H9 (cell line): ENCODE results near the gene PTGIR. TPM values are rescaled to one million over a fixed set of nuclear protein-coding genes. Genes with fewer than 3 reads are reported as not detected.

Source experiments
- DNase-seq: peaks from one replicate; pipeline ENCODE4 v3.0.0-alpha.2; 2017
- H2AFZ ChIP-seq: one replicate; pipeline ENCODE4 v1.6.1; 2013; ENCODE audit warnings: mild to moderate bottlenecking, low read length, control low read depth, moderate library complexity
- H2AK5ac ChIP-seq: 2 replicates; pipeline ENCODE4 v1.6.1; 2013; ENCODE audit warnings: low read length, control low read depth, mixed read lengths; ENCODE audit not compliant: insufficient read length
- H2BK120ac ChIP-seq: one replicate; pipeline ENCODE4 v1.6.1; 2013; ENCODE audit warnings: low read depth, mild to moderate bottlenecking, low read length, control low read depth, inconsistent platforms; ENCODE audit not compliant: poor library complexity, severe bottlenecking
- H2BK12ac ChIP-seq: 2 replicates; pipeline ENCODE4 v1.6.1; 2013; ENCODE audit warnings: low read length, control low read depth, mixed read lengths, low read depth; ENCODE audit not compliant: insufficient read length
- H2BK15ac ChIP-seq: 2 replicates; pipeline ENCODE4 v1.6.1; 2013; ENCODE audit warnings: low read depth, low read length, control low read depth
- H2BK20ac ChIP-seq: one replicate; pipeline ENCODE4 v1.6.1; 2013; ENCODE audit warnings: low read depth, mild to moderate bottlenecking, low read length, control low read depth, inconsistent platforms; ENCODE audit not compliant: poor library complexity, severe bottlenecking
- H2BK5ac ChIP-seq: 2 replicates; pipeline ENCODE4 v1.6.1; 2013; ENCODE audit warnings: low read length, control low read depth, mixed read lengths; ENCODE audit not compliant: insufficient read length
- H3K14ac ChIP-seq: 2 replicates; pipeline ENCODE4 v1.6.1; 2013; ENCODE audit warnings: low read length, control low read depth; ENCODE audit not compliant: insufficient read depth
- H3K18ac ChIP-seq: 2 replicates; pipeline ENCODE4 v1.6.1; 2013; ENCODE audit warnings: low read depth, mild to moderate bottlenecking, mixed read lengths, low read length, control low read depth; ENCODE audit not compliant: insufficient read length
- H3K23ac ChIP-seq: 2 replicates; pipeline ENCODE4 v1.6.1; 2013; ENCODE audit warnings: low read length, control low read depth, mixed read lengths, low read depth; ENCODE audit not compliant: insufficient read length
- H3K23me2 ChIP-seq: 2 replicates; pipeline ENCODE4 v1.6.1; 2013; ENCODE audit warnings: low read depth, mild to moderate bottlenecking, mixed read lengths, low read length, control low read depth; ENCODE audit not compliant: insufficient read length, poor library complexity, severe bottlenecking
- H3K27ac ChIP-seq: 2 replicates; pipeline ENCODE4 v1.5.1; 2013; ENCODE audit warnings: low read length, control low read depth, mixed read lengths, low read depth; ENCODE audit not compliant: insufficient read length
- H3K27me3 ChIP-seq: 2 replicates; pipeline ENCODE4 v1.6.1; 2013; ENCODE audit warnings: low read length, control low read depth, inconsistent platforms; ENCODE audit not compliant: insufficient read depth
- H3K4ac ChIP-seq: 2 replicates; pipeline ENCODE4 v1.6.1; 2013; ENCODE audit warnings: low read depth, mild to moderate bottlenecking, control low read depth, inconsistent platforms, low read length, moderate library complexity
- H3K4me1 ChIP-seq: 2 replicates; pipeline ENCODE4 v1.6.1; 2013; ENCODE audit warnings: low read length, control low read depth, inconsistent platforms; ENCODE audit not compliant: insufficient read depth
- H3K4me2 ChIP-seq: 2 replicates; pipeline ENCODE4 v1.6.1; 2013; ENCODE audit warnings: low read length, control low read depth, mixed read lengths; ENCODE audit not compliant: insufficient read length, insufficient read depth
- H3K56ac ChIP-seq: 2 replicates; pipeline ENCODE4 v1.6.1; 2013; ENCODE audit warnings: low read depth, mild to moderate bottlenecking, mixed read lengths, low read length, control low read depth; ENCODE audit not compliant: insufficient read length
- H3K79me1 ChIP-seq: 2 replicates; pipeline ENCODE4 v1.6.1; 2013; ENCODE audit warnings: low read depth, mild to moderate bottlenecking, moderate library complexity, low read length, control low read depth, inconsistent platforms; ENCODE audit not compliant: insufficient read depth, poor library complexity, severe bottlenecking
- H3K79me2 ChIP-seq: 2 replicates; pipeline ENCODE4 v1.6.1; 2013; ENCODE audit warnings: low read length, control low read depth, inconsistent platforms; ENCODE audit not compliant: insufficient read depth
- H3K9ac ChIP-seq: 2 replicates; pipeline ENCODE4 v1.6.1; 2013; ENCODE audit warnings: low read length, control low read depth, mixed read lengths; ENCODE audit not compliant: insufficient read length; ENCODE audit errors: extremely low read depth
- H3K9me3 ChIP-seq: one replicate; pipeline ENCODE4 v1.6.1; 2013; ENCODE audit warnings: low read depth, low read length, inconsistent platforms; ENCODE audit not compliant: control insufficient read depth
- H3T11ph ChIP-seq: one replicate; pipeline ENCODE4 v1.6.1; 2013; ENCODE audit warnings: mild to moderate bottlenecking, low read length, control low read depth, inconsistent platforms
- H4K20me1 ChIP-seq: one replicate; pipeline ENCODE4 v1.6.1; 2013; ENCODE audit not compliant: control insufficient read depth, insufficient read length, insufficient read depth
- H4K5ac ChIP-seq: 2 replicates; pipeline ENCODE4 v1.6.1; 2013; ENCODE audit warnings: low read depth, mild to moderate bottlenecking, mixed read lengths, low read length, control low read depth; ENCODE audit not compliant: insufficient read length
- H4K8ac ChIP-seq: replicated peaks from 2 replicates; pipeline ENCODE4 v1.6.1; 2013; ENCODE audit warnings: low read length, control low read depth, mixed read lengths, low read depth; ENCODE audit not compliant: insufficient read length
- H4K91ac ChIP-seq: 2 replicates; pipeline ENCODE4 v1.6.1; 2013; ENCODE audit warnings: low read depth, mild to moderate bottlenecking, moderate library complexity, mixed read lengths, low read length, control low read depth; ENCODE audit not compliant: insufficient read length
- H3K27ac Mint-ChIP-seq, 3 experiments: 2 replicates in 2 of 3; 3 replicates in 1 of 3; pipeline ENCODE4 v1.8.0; 2020 to 2021; ENCODE audit warnings: mixed read lengths in 3 of 3, mild to moderate bottlenecking in 1 of 3, moderate library complexity in 1 of 3
- H3K27me3 Mint-ChIP-seq: 2 replicates; pipeline ENCODE4 v1.8.0; 2021; ENCODE audit warnings: low read depth, mild to moderate bottlenecking, moderate library complexity, mixed read lengths
- H3K36me3 Mint-ChIP-seq, 3 experiments: 2 replicates in 2 of 3; 3 replicates in 1 of 3; pipeline ENCODE4 v1.8.0; 2020 to 2021; ENCODE audit warnings: low read depth in 3 of 3, mixed read lengths in 3 of 3; ENCODE audit not compliant: insufficient read depth in 1 of 3
- H3K4me1 Mint-ChIP-seq, 2 experiments: 2 replicates each; pipeline ENCODE4 v1.8.0; 2020; ENCODE audit warnings: mixed read lengths in 2 of 2
- H3K4me3 Mint-ChIP-seq, 2 experiments: 2 replicates in 1 of 2; 3 replicates in 1 of 2; pipeline ENCODE4 v1.8.0; 2020 to 2021; ENCODE audit warnings: mild to moderate bottlenecking in 2 of 2, mixed read lengths in 2 of 2, moderate library complexity in 1 of 2
- H3K9me3 Mint-ChIP-seq, 2 experiments: 2 replicates in 1 of 2; 3 replicates in 1 of 2; pipeline ENCODE4 v1.8.0; 2020; ENCODE audit warnings: mild to moderate bottlenecking in 2 of 2, mixed read lengths in 2 of 2, moderate library complexity in 1 of 2
- WGBS: extraction: QIAGEN DNeasy Blood & Tissue Kit; methylation state at CpG from one replicate; pipeline ENCODE4 v1.1.7; 2013; ENCODE audit warnings: missing lambda C conversion rate, low lambda C conversion rate, mixed read lengths; ENCODE audit not compliant: insufficient read length; ENCODE audit errors: extremely low coverage; 5-methylcytosine and 5-hydroxymethylcytosine counted together
- total RNA-seq: library from RNA; stranded (reverse); gene quantifications from 2 replicates; pipeline ENCODE4 v1.2.1, GENCODE V29; 2021
- TF ChIP-seq, protein P1 (sequence below): fragments of 200-600 bp; sonication (generic); conservative IDR thresholded peaks from 3 replicates; pipeline ENCODE4 v1.8.0; 2021; ENCODE audit warnings: antibody characterized with exemption, mild to moderate bottlenecking

The PTGIR gene
- total RNA-seq, 1 experiment from 2014 or later = not detected

DNA sequence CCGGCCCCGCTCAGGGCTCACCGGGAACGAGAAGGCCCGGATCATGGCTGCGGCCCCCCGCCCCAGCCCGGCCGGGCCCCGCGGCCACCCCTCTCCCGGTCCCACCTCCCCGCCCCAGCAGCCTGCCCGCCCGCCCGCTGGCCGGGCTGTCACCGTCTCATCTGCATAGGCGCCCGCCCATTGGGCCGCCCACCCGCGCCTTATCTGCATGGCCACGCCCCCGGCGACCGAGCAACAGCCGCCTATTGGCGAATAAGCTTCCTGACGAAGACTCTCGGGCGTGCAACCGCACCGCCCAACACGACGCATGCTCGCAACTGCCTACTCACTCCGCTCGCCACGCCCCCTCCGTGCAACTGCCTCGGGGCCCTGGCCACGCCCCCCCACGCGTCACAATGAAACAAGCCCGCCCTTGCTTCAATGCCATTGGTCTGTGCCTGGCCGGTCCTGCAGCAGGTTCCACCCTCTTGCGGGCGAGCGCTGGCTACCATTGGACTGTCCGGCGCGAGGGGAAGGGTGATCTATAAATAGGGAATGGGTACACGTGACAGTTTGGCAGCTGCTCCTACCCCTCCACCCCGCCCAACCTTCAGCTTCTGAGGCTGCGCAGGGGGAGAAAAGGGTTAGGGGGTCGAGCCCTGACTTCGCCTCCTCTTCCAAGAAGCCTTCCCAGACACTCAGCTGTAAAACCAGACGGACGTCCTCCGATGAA is 36.3 kb upstream of the PTGIR start, which contains the start of gene DACT3:
TSS of gene DACT3 (minus strand) at position 163 of the 712 bp plus-strand sequence. CDS start at position 45, 118 bp downstream.
- no peaks in the 10 kb centered on the region for H4K20me1 ChIP-seq
- Mint-ChIP-seq H3K9me3 (no peaks in the 10 kb centered on the region; a peak in 1 of 5 replicates), H3K27ac (peak within 1 kb of the TSS in 2 of 3 experiments; percentile 72 to 89; a peak in 4 of 7 replicates), H3K27me3 (peaks cover 45% of the 10 kb centered on the region), H3K36me3 (no peaks in the 10 kb centered on the region), H3K4me3 (peak within 1 kb of the TSS; percentile 48 to 83), H3K4me1 (peaks cover 19 to 22% of the 10 kb centered on the region in 2 experiments)
- H4K91ac ChIP-seq = no peak within 1 kb of the TSS
- no peak within 1 kb of the TSS for H3K18ac ChIP-seq
- H3T11ph ChIP-seq = no peak within 1 kb of the TSS
- H4K5ac ChIP-seq = no peak within 1 kb of the TSS
- no peak within 1 kb of the TSS for H3K4ac ChIP-seq
- no CpG with 5 or more reads among the region's 61 CpGs for WGBS
- H3K4me2 ChIP-seq = peak within 1 kb of the TSS; percentile 93
- no peak within 1 kb of the TSS for H3K9ac ChIP-seq
- H2BK20ac ChIP-seq = no peak within 1 kb of the TSS
- DNase-seq = peak; percentile 100
- H2BK120ac ChIP-seq = no peak within 1 kb of the TSS
- no peaks in the 10 kb centered on the region for H3K4me1 ChIP-seq
- H3K79me1 ChIP-seq = no peaks in the 10 kb centered on the region
- no peaks in the 10 kb centered on the region for H3K79me2 ChIP-seq
- no peak within 1 kb of the TSS for H2AFZ ChIP-seq
- no peaks in the 10 kb centered on the region; the same call in 1 of the 2 replicates for H3K27me3 ChIP-seq
- H3K56ac ChIP-seq = no peak within 1 kb of the TSS
- TF ChIP-seq, protein P1, sequence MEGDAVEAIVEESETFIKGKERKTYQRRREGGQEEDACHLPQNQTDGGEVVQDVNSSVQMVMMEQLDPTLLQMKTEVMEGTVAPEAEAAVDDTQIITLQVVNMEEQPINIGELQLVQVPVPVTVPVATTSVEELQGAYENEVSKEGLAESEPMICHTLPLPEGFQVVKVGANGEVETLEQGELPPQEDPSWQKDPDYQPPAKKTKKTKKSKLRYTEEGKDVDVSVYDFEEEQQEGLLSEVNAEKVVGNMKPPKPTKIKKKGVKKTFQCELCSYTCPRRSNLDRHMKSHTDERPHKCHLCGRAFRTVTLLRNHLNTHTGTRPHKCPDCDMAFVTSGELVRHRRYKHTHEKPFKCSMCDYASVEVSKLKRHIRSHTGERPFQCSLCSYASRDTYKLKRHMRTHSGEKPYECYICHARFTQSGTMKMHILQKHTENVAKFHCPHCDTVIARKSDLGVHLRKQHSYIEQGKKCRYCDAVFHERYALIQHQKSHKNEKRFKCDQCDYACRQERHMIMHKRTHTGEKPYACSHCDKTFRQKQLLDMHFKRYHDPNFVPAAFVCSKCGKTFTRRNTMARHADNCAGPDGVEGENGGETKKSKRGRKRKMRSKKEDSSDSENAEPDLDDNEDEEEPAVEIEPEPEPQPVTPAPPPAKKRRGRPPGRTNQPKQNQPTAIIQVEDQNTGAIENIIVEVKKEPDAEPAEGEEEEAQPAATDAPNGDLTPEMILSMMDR = no peak
- H2BK5ac ChIP-seq = no peak within 1 kb of the TSS
- H2BK15ac ChIP-seq = no peak within 1 kb of the TSS
- no peak within 1 kb of the TSS for H3K14ac ChIP-seq
- no peaks in the 10 kb centered on the region for H3K9me3 ChIP-seq
- no peak within 1 kb of the TSS for H2BK12ac ChIP-seq
- H2AK5ac ChIP-seq = no peak within 1 kb of the TSS
- no peak within 1 kb of the TSS for H4K8ac ChIP-seq
- peaks cover 15% of the 10 kb centered on the region for H3K23me2 ChIP-seq
- H3K27ac ChIP-seq = no peak within 1 kb of the TSS
- no peak within 1 kb of the TSS for H3K23ac ChIP-seq
